ENCODE data around the gene TLCD5. TPM values are rescaled to one million over a fixed set of nuclear protein-coding genes. Genes with fewer than 3 reads are reported as not detected.

TLCD5 gene
- total RNA-seq, 1 experiment from 2014 or later: 6.2 TPM

DNA sequence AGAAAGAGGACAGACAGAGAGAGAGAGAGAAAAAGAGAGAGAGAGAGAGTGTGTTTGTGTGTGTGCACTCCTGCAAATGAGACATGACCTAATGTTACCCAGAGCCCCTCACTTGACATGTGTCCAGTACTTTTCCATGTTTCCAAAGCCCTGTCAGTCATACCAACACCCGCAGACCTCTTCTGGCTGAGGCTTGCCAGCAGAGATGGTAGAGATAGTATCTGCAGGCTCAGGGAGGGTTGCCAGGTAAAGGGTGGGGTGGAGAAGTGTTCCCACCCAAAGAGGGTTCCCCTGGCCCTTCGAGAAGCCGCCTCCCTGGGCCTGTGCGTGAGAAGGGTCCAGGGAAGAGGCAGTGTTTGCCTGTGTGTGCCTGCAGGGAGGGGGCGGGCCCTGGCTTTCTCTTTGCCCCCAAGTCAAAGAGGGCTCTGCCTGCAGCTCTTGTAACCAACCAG is 44.5 kb upstream of the TLCD5 start:
- Histone ChIP-seq H3K9me2 (replicated peaks; ENCODE audit: low read length) (no peaks in the 10 kb centered on the region), H3K4me1 (ENCODE audit: insufficient read depth, low read length) (no peaks in the 10 kb centered on the region), H3K9ac (ENCODE audit: low read length) (no peak overlapping the region), H3K9me3 (ENCODE audit: low read length) (no peaks in the 10 kb centered on the region), H4K20me1 (ENCODE audit: low read length) (no peaks in the 10 kb centered on the region), H3K27me3 (ENCODE audit: low read length) (peaks cover 4% of the 10 kb centered on the region; the same call in 1 of the 2 replicates), H3K4me3 (ENCODE audit: low read length) (no peak overlapping the region), H2AFZ (ENCODE audit: low read length) (no peak overlapping the region), H3K27ac (ENCODE audit: low read length) (no peak overlapping the region), H3F3A (ENCODE audit: low read length, unreplicated experiment) (no peaks in the 10 kb centered on the region), H3K79me2 (ENCODE audit: low read length) (no peaks in the 10 kb centered on the region), H3K4me2 (ENCODE audit: low read length) (no peak overlapping the region), H3K36me3 (ENCODE audit: low read depth, low read length) (no peaks in the 10 kb centered on the region)
- CTCF ChIA-PET: interaction anchor here (0.6 kb wide), 1 partner anchor 151 kb away, joined by 3 read pairs; no protein-coding TSS in a partner anchor
- no peak for DNase-seq
- no peak; the same call in 1 of the 2 replicates for ATAC-seq
- TF ChIP-seq EZH2phosphoT487 (IDR thresholded peaks at IDR 0.05; ENCODE audit: borderline replicate concordance, low read length) (no peak), EZH2 (IDR thresholded peaks at IDR 0.05; ENCODE audit: low read length, unreplicated experiment) (no peak)
- TF ChIP-seq, protein P1, sequence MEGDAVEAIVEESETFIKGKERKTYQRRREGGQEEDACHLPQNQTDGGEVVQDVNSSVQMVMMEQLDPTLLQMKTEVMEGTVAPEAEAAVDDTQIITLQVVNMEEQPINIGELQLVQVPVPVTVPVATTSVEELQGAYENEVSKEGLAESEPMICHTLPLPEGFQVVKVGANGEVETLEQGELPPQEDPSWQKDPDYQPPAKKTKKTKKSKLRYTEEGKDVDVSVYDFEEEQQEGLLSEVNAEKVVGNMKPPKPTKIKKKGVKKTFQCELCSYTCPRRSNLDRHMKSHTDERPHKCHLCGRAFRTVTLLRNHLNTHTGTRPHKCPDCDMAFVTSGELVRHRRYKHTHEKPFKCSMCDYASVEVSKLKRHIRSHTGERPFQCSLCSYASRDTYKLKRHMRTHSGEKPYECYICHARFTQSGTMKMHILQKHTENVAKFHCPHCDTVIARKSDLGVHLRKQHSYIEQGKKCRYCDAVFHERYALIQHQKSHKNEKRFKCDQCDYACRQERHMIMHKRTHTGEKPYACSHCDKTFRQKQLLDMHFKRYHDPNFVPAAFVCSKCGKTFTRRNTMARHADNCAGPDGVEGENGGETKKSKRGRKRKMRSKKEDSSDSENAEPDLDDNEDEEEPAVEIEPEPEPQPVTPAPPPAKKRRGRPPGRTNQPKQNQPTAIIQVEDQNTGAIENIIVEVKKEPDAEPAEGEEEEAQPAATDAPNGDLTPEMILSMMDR (conservative IDR thresholded peaks at IDR 0.05; ENCODE audit: low read depth, low read length): no peak
- intact Hi-C loops (cut with micrococcal nuclease): no loop called here
- no TSS peak for BruUV-seq (replicated peaks)
- POLR2A ChIA-PET (ENCODE audit: unreplicated experiment): no interaction called here

GRCh38 chr11:120281143-120281795 is 43.8 kb upstream of the TLCD5 start:
- H3K9me2 ChIP-seq (replicated peaks; ENCODE audit: low read length): no peaks in the 10 kb centered on the region
- H3K27me3 ChIP-seq (ENCODE audit: low read length): peaks cover 4% of the 10 kb centered on the region; the same call in 1 of the 2 replicates
- H3K36me3 ChIP-seq (ENCODE audit: low read depth, low read length): no peaks in the 10 kb centered on the region
- no peak for ATAC-seq
- no peaks in the 10 kb centered on the region for H3K79me2 ChIP-seq (ENCODE audit: low read length)
- ChIA-PET CTCF (interaction anchor here (0.6 kb wide), 1 partner anchor 151 kb away, joined by 3 read pairs; no protein-coding TSS in a partner anchor), POLR2A (ENCODE audit: unreplicated experiment) (no interaction called here)
- no peak for DNase-seq
- intact Hi-C loops (cut with micrococcal nuclease): no loop called here
- H3K9ac ChIP-seq (ENCODE audit: low read length): no peak overlapping the region
- BruUV-seq (replicated peaks): no TSS peak
- H4K20me1 ChIP-seq (ENCODE audit: low read length): no peaks in the 10 kb centered on the region
- H3K4me2 ChIP-seq (ENCODE audit: low read length): no peak overlapping the region
- TF ChIP-seq, protein P1 (conservative IDR thresholded peaks at IDR 0.05; ENCODE audit: low read depth, low read length): no peak
- TF ChIP-seq EZH2 (IDR thresholded peaks at IDR 0.05; ENCODE audit: low read length, unreplicated experiment) (no peak), EZH2phosphoT487 (IDR thresholded peaks at IDR 0.05; ENCODE audit: borderline replicate concordance, low read length) (no peak)
- no peaks in the 10 kb centered on the region for H3F3A ChIP-seq (ENCODE audit: low read length, unreplicated experiment)
- no peaks in the 10 kb centered on the region for H3K9me3 ChIP-seq (ENCODE audit: low read length)
- H3K27ac ChIP-seq (ENCODE audit: low read length): no peak overlapping the region
- H2AFZ ChIP-seq (ENCODE audit: low read length): no peak overlapping the region
- H3K4me3 ChIP-seq (ENCODE audit: low read length): no peak overlapping the region
- H3K4me1 ChIP-seq (ENCODE audit: insufficient read depth, low read length): no peaks in the 10 kb centered on the region

GRCh38 chr11:120283124-120283523 is 42.0 kb upstream of the TLCD5 start:
- H3K4me1 ChIP-seq (ENCODE audit: insufficient read depth, low read length): no peaks in the 10 kb centered on the region; the same call in 1 of the 2 replicates
- no peak for ATAC-seq
- no peaks in the 10 kb centered on the region for H3K36me3 ChIP-seq (ENCODE audit: low read depth, low read length)
- POLR2A ChIA-PET (ENCODE audit: unreplicated experiment): no interaction called here
- H2AFZ ChIP-seq (ENCODE audit: low read length): no peak overlapping the region
- H3K79me2 ChIP-seq (ENCODE audit: low read length): no peaks in the 10 kb centered on the region
- no peak overlapping the region for H3K27ac ChIP-seq (ENCODE audit: low read length)
- H3K9ac ChIP-seq (ENCODE audit: low read length): no peak overlapping the region
- peaks cover 4% of the 10 kb centered on the region; the same call in 1 of the 2 replicates for H3K27me3 ChIP-seq (ENCODE audit: low read length)
- no peaks in the 10 kb centered on the region for H3K9me3 ChIP-seq (ENCODE audit: low read length)
- no peak overlapping the region for H3K4me2 ChIP-seq (ENCODE audit: low read length)
- H3K4me3 ChIP-seq (ENCODE audit: low read length): no peak overlapping the region
- BruUV-seq (replicated peaks): no TSS peak
- CTCF ChIA-PET: interaction anchor here (0.5 kb wide), 1 partner anchor 60 kb away, joined by 4 read pairs; no protein-coding TSS in a partner anchor
- TF ChIP-seq EZH2phosphoT487 (IDR thresholded peaks at IDR 0.05; ENCODE audit: borderline replicate concordance, low read length) (no peak), EZH2 (IDR thresholded peaks at IDR 0.05; ENCODE audit: low read length, unreplicated experiment) (no peak)
- TF ChIP-seq, protein P1 (conservative IDR thresholded peaks at IDR 0.05; ENCODE audit: low read depth, low read length): no peak
- no peaks in the 10 kb centered on the region for H3K9me2 ChIP-seq (replicated peaks; ENCODE audit: low read length)
- intact Hi-C loops (cut with micrococcal nuclease): no loop called here
- DNase-seq: no peak
- no peaks in the 10 kb centered on the region for H3F3A ChIP-seq (ENCODE audit: low read length, unreplicated experiment)
- H4K20me1 ChIP-seq (ENCODE audit: low read length): no peaks in the 10 kb centered on the region
